ENCODE data around the gene HAND2. TPM values are rescaled to one million over a fixed set of nuclear protein-coding genes. Genes with fewer than 3 reads are reported as not detected.

The HAND2 gene
- total RNA-seq, 2 donors from 2014 or later = not detected

- no peak for TF ChIP-seq CTCF (conservative IDR thresholded peaks at IDR 0.05)
- WGBS, 2 experiments (ENCODE audit: insufficient coverage in 1 of 2, insufficient read length in 1 of 2) = 57 to 73% methylated on average over 1 to 2 of the region's 3 CpGs
- Histone ChIP-seq H3K27ac (ENCODE audit: low read depth, low read length) (no peak overlapping the region), H3K27me3 (ENCODE audit: control insufficient read depth, insufficient read depth, low read length, poor library complexity, severe bottlenecking) (no peaks in the 10 kb centered on the region), H3K9me3 (ENCODE audit: control insufficient read depth, low read length) (no peaks in the 10 kb centered on the region), H3K36me3 (ENCODE audit: control insufficient read depth, insufficient read depth, low read length) (no peaks in the 10 kb centered on the region), H3K9ac (ENCODE audit: extremely low read depth, low read length, poor library complexity, severe bottlenecking) (no peak overlapping the region), H3K4me1 (ENCODE audit: control insufficient read depth, insufficient read depth, low read length) (no peaks in the 10 kb centered on the region), H3K4me3 (ENCODE audit: low read length) (no peak overlapping the region)
- H3K27ac Mint-ChIP-seq = no peak overlapping the region
- H3K36me3 Mint-ChIP-seq (ENCODE audit: low read depth) = no peaks in the 10 kb centered on the region
- no peak overlapping the region for H3K4me3 Mint-ChIP-seq
- no peak for DNase-seq
- H3K9me3 Mint-ChIP-seq = no peaks in the 10 kb centered on the region
- H3K4me1 Mint-ChIP-seq = no peaks in the 10 kb centered on the region
- peaks cover 2% of the 10 kb centered on the region for H3K27me3 Mint-ChIP-seq (ENCODE audit: insufficient read depth)
Measured at GRCh38 chr4:173572493-173573129, 42.6 kb upstream of the HAND2 start.

DNA sequence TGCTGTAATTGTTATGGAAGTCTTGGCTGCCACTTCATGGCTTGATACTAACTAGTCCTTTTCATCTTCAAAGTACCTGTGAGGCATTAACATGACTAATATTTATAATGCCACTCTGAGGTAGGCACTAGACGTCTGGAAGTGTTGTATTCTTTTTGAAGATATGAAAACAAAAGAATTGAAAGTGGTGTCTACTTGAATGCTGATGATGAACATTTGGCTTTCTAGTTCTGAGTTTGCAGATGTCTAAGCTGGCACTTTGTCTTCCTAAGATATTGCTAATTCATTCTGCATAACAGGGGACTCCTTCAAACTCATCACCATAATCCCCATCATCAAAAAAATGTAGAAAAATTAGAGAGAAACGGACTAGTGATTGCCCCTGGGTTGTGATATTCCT is 41.6 kb upstream of the HAND2 start:
- Mint-ChIP-seq H3K27ac (no peak overlapping the region), H3K4me1 (no peaks in the 10 kb centered on the region), H3K9me3 (no peaks in the 10 kb centered on the region), H3K4me3 (no peak overlapping the region), H3K27me3 (ENCODE audit: insufficient read depth) (peaks cover 2% of the 10 kb centered on the region), H3K36me3 (ENCODE audit: low read depth) (no peaks in the 10 kb centered on the region)
- H3K9me3 ChIP-seq (ENCODE audit: control insufficient read depth, low read length) = no peaks in the 10 kb centered on the region
- TF ChIP-seq CTCF (conservative IDR thresholded peaks at IDR 0.05) = no peak
- H3K9ac ChIP-seq (ENCODE audit: extremely low read depth, low read length, poor library complexity, severe bottlenecking) = no peak overlapping the region
- 61 to 75% methylated on average over 1 to 2 of the region's 2 CpGs for WGBS, 2 experiments (ENCODE audit: insufficient coverage in 1 of 2, insufficient read length in 1 of 2)
- H3K36me3 ChIP-seq (ENCODE audit: control insufficient read depth, insufficient read depth, low read length) = no peaks in the 10 kb centered on the region
- H3K4me1 ChIP-seq (ENCODE audit: control insufficient read depth, insufficient read depth, low read length) = no peaks in the 10 kb centered on the region
- H3K27me3 ChIP-seq (ENCODE audit: control insufficient read depth, insufficient read depth, low read length, poor library complexity, severe bottlenecking) = no peaks in the 10 kb centered on the region
- no peak for DNase-seq
- no peak overlapping the region for H3K27ac ChIP-seq (ENCODE audit: low read depth, low read length)
- H3K4me3 ChIP-seq (ENCODE audit: low read length) = no peak overlapping the region

- DNase-seq = no peak
- no peaks in the 10 kb centered on the region for H3K9me3 ChIP-seq (ENCODE audit: control insufficient read depth, low read length)
- Mint-ChIP-seq H3K27ac (no peak overlapping the region), H3K9me3 (no peaks in the 10 kb centered on the region), H3K36me3 (ENCODE audit: low read depth) (no peaks in the 10 kb centered on the region), H3K4me1 (no peaks in the 10 kb centered on the region), H3K27me3 (ENCODE audit: insufficient read depth) (no peaks in the 10 kb centered on the region), H3K4me3 (no peak overlapping the region)
- no peaks in the 10 kb centered on the region for H3K4me1 ChIP-seq (ENCODE audit: control insufficient read depth, insufficient read depth, low read length)
- WGBS, 2 experiments (ENCODE audit: insufficient coverage in 1 of 2, insufficient read length in 1 of 2) = 83 to 100% methylated on average over 1 to 2 of the region's 2 CpGs
- H3K9ac ChIP-seq (ENCODE audit: extremely low read depth, low read length, poor library complexity, severe bottlenecking) = no peak overlapping the region
- H3K4me3 ChIP-seq (ENCODE audit: low read length) = no peak overlapping the region
- no peak overlapping the region for H3K27ac ChIP-seq (ENCODE audit: low read depth, low read length)
- TF ChIP-seq CTCF (conservative IDR thresholded peaks at IDR 0.05) = no peak
- no peaks in the 10 kb centered on the region for H3K27me3 ChIP-seq (ENCODE audit: control insufficient read depth, insufficient read depth, low read length, poor library complexity, severe bottlenecking)
- no peaks in the 10 kb centered on the region for H3K36me3 ChIP-seq (ENCODE audit: control insufficient read depth, insufficient read depth, low read length)
Measured at GRCh38 chr4:173565281-173565680, 35.3 kb upstream of the HAND2 start.
